ENCODE measurements around the gene ATP6V1C2. TPM values are rescaled to one million over a fixed set of nuclear protein-coding genes. Genes with fewer than 3 reads are reported as not detected.

The ATP6V1C2 gene
- total RNA-seq, 4 donors from 2014 or later, result not detected

DNA sequence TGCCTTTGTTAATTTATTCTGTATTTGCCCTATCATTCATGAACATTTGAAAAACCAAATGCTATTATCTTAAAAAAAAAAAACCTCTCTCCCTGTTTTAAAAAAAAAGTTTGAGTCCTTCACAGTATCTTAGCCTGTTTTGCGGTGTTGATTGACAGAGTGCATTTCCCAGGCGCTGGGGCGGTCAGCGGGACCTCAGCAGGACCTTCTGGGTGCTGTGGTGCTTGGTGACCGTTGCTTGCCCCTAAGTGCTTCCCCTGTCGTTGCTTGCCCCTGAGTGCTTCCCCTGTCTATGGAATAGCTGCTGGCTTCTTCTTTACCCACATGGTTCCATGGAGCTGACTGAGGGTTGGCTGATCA lies 12.1 kb downstream of the ATP6V1C2 start:
- H3K4me1 ChIP-seq, result no peaks in the 10 kb centered on the region
- DNase-seq, result no peak
- TF ChIP-seq POLR2A (IDR thresholded peaks at IDR 0.05) (no peak), CTCF (IDR thresholded peaks at IDR 0.05 in 4 of 5, conservative IDR thresholded peaks at IDR 0.05 in 1 of 5) (no peak)
- no peaks in the 10 kb centered on the region for H3K27me3 ChIP-seq
- no peak overlapping the region for H3K4me3 ChIP-seq
- no peaks in the 10 kb centered on the region for H3K9me3 ChIP-seq
- H3K27ac ChIP-seq, result no peak overlapping the region
- in situ Hi-C loops (cut with MboI; ENCODE audit: low sequenced_read_pairs in 4 of 4) (no loop called here), intact Hi-C loops (cut with DNase I; ENCODE audit: low total_unique reads) (no loop called here)
- no peak for ATAC-seq
- H3K36me3 ChIP-seq, result no peaks in the 10 kb centered on the region

DNA sequence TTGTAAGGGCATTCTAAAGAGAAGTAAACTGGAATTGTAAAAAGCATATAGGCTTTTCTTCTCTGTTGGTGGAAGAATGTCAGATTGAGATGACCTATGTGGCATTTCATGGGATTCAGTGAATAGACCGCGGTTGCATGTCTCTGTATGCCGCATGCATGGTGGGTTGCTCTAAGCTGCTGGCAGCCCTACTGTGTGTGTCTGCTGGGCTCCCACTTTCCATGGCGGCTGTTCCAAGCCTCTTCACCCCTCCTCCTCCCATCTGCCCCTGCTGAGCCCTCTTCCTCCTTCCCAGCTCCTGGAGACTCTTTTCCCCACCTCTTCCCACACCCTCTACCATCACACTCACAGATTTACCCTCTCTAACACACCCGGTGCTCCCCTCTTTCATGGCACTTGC lies 12.6 kb downstream of the ATP6V1C2 start:
- no peak for TF ChIP-seq POLR2A (IDR thresholded peaks at IDR 0.05)
- no peak for TF ChIP-seq CTCF (IDR thresholded peaks at IDR 0.05 in 4 of 5, conservative IDR thresholded peaks at IDR 0.05 in 1 of 5)
- intact Hi-C loops (cut with DNase I; ENCODE audit: low total_unique reads), result no loop called here
- no peaks in the 10 kb centered on the region for H3K4me1 ChIP-seq
- H3K36me3 ChIP-seq, result no peaks in the 10 kb centered on the region
- H3K27me3 ChIP-seq, result no peaks in the 10 kb centered on the region
- no peak overlapping the region for H3K4me3 ChIP-seq
- H3K27ac ChIP-seq, result no peak overlapping the region
- no peak for DNase-seq
- in situ Hi-C loops (cut with MboI; ENCODE audit: low sequenced_read_pairs in 4 of 4), result no loop called here
- H3K9me3 ChIP-seq, result no peaks in the 10 kb centered on the region
- no peak for ATAC-seq

GRCh38 chr2:10738192-10738591 lies 16.8 kb downstream of the ATP6V1C2 start:
- Histone ChIP-seq H3K4me1 (no peaks in the 10 kb centered on the region), H3K27me3 (no peaks in the 10 kb centered on the region), H3K4me3 (no peak overlapping the region), H3K9me3 (no peaks in the 10 kb centered on the region), H3K27ac (no peak overlapping the region), H3K36me3 (no peaks in the 10 kb centered on the region)
- no peak for ATAC-seq
- in situ Hi-C loops (cut with MboI; ENCODE audit: low sequenced_read_pairs in 4 of 4) (no loop called here), intact Hi-C loops (cut with DNase I; ENCODE audit: low total_unique reads) (no loop called here)
- TF ChIP-seq CTCF (IDR thresholded peaks at IDR 0.05 in 4 of 5, conservative IDR thresholded peaks at IDR 0.05 in 1 of 5), result no peak
- TF ChIP-seq POLR2A (IDR thresholded peaks at IDR 0.05), result no peak
- no peak for DNase-seq

DNA sequence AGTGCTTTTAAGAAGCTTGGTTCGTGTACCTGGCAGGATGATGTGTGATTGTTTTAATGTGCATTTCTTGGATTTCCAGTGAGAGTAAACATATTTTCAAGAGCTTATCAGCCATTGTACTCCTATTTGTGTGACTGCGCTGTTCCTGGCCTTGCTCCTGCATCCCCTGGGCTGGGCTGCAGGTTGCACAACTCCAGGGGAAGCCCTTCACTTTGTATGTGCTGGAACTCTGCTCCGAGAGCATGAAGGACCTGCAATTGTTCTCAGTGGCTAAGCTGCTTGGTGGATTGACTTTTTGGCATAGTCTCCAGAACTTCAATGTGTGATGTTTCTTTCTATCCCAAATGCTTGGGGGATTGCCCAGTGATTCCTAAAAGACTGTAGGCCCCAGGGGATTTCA lies 18.8 kb downstream of the ATP6V1C2 start:
- no peak overlapping the region for H3K4me3 ChIP-seq
- H3K9me3 ChIP-seq, result no peaks in the 10 kb centered on the region
- no peaks in the 10 kb centered on the region for H3K4me1 ChIP-seq
- H3K36me3 ChIP-seq, result no peaks in the 10 kb centered on the region
- DNase-seq (no peak), ATAC-seq (no peak)
- TF ChIP-seq CTCF (IDR thresholded peaks at IDR 0.05 in 4 of 5, conservative IDR thresholded peaks at IDR 0.05 in 1 of 5), result no peak
- no peak for TF ChIP-seq POLR2A (IDR thresholded peaks at IDR 0.05)
- H3K27me3 ChIP-seq, result no peaks in the 10 kb centered on the region
- in situ Hi-C loops (cut with MboI; ENCODE audit: low sequenced_read_pairs in 4 of 4) (no loop called here), intact Hi-C loops (cut with DNase I; ENCODE audit: low total_unique reads) (no loop called here)
- no peak overlapping the region for H3K27ac ChIP-seq

- in situ Hi-C loops (cut with MboI; ENCODE audit: low sequenced_read_pairs in 4 of 4), result no loop called here
- H3K36me3 ChIP-seq, result no peaks in the 10 kb centered on the region
- H3K4me3 ChIP-seq, result no peak overlapping the region
- no peak overlapping the region for H3K27ac ChIP-seq
- no peaks in the 10 kb centered on the region for H3K9me3 ChIP-seq
- intact Hi-C loops (cut with DNase I; ENCODE audit: low total_unique reads), result no loop called here
- DNase-seq, result no peak
- no peaks in the 10 kb centered on the region for H3K4me1 ChIP-seq
- H3K27me3 ChIP-seq, result no peaks in the 10 kb centered on the region
- TF ChIP-seq CTCF (IDR thresholded peaks at IDR 0.05 in 4 of 5, conservative IDR thresholded peaks at IDR 0.05 in 1 of 5) (no peak), POLR2A (IDR thresholded peaks at IDR 0.05) (no peak)
- ATAC-seq, result no peak
Measured at GRCh38 chr2:10741139-10741538, 19.7 kb downstream of the ATP6V1C2 start.

All from gastrocnemius medialis (tissue), 4 donors.